Mesendoderm (in vitro differentiated cells): ENCODE results near the gene ANXA10.

Experiments
- DNase-seq: peaks from one replicate; pipeline ENCODE4 v3.0.0; 2013
- H2AK5ac ChIP-seq: 2 replicates; pipeline ENCODE4 v1.6.1; 2013; ENCODE audit warnings: low read length, inconsistent platforms
- H2BK120ac ChIP-seq: 2 replicates; pipeline ENCODE4 v1.6.1; 2013; ENCODE audit warnings: low read depth, mild to moderate bottlenecking, low read length, moderate library complexity, mixed read lengths
- H2BK15ac ChIP-seq: replicated peaks from 2 replicates; pipeline ENCODE4 v1.6.1; 2013; ENCODE audit warnings: low read depth, mild to moderate bottlenecking, moderate library complexity
- H2BK5ac ChIP-seq: 2 replicates; pipeline ENCODE4 v1.6.1; 2013; ENCODE audit warnings: low read length, inconsistent platforms
- H3K18ac ChIP-seq: 2 replicates; pipeline ENCODE4 v1.6.1; 2013; ENCODE audit warnings: mild to moderate bottlenecking, low read length, mixed read lengths
- H3K23ac ChIP-seq: one replicate; pipeline ENCODE4 v1.6.1; 2013; ENCODE audit warnings: low read length
- H3K27ac ChIP-seq: 2 replicates; pipeline ENCODE4 v1.5.1; 2013; ENCODE audit warnings: low read depth, mild to moderate bottlenecking, inconsistent platforms, low read length, moderate library complexity
- H3K27me3 ChIP-seq: 2 replicates; pipeline ENCODE4 v1.6.1; 2013; ENCODE audit warnings: low read length, control low read depth, mild to moderate bottlenecking, inconsistent platforms; ENCODE audit not compliant: insufficient read depth, poor library complexity
- H3K36me3 ChIP-seq: 2 replicates; pipeline ENCODE4 v1.6.1; 2013; ENCODE audit warnings: low read length, inconsistent platforms; ENCODE audit not compliant: control insufficient read depth, insufficient read depth
- H3K4ac ChIP-seq: one replicate; pipeline ENCODE4 v1.6.1; 2013; ENCODE audit warnings: low read depth, mild to moderate bottlenecking, low read length, moderate library complexity
- H3K4me1 ChIP-seq: 2 replicates; pipeline ENCODE4 v1.6.1; 2013; ENCODE audit warnings: low read depth, low read length, inconsistent platforms; ENCODE audit not compliant: control insufficient read depth
- H3K4me2 ChIP-seq: 2 replicates; pipeline ENCODE4 v1.6.1; 2013; ENCODE audit warnings: low read length
- H3K4me3 ChIP-seq: 2 replicates; pipeline ENCODE4 v1.5.1; 2013; ENCODE audit warnings: mild to moderate bottlenecking, low read length
- H3K56ac ChIP-seq: one replicate; pipeline ENCODE4 v1.6.1; 2013; ENCODE audit warnings: low read length
- H3K79me1 ChIP-seq: 2 replicates; pipeline ENCODE4 v1.6.1; 2013; ENCODE audit warnings: low read length, inconsistent platforms
- H3K79me2 ChIP-seq: 2 replicates; pipeline ENCODE4 v1.6.1; 2013; ENCODE audit warnings: mild to moderate bottlenecking, low read length; ENCODE audit not compliant: control insufficient read depth, insufficient read depth
- H3K9ac ChIP-seq: 2 replicates; pipeline ENCODE4 v1.6.1; 2013; ENCODE audit warnings: low read length, inconsistent platforms
- H4K5ac ChIP-seq: one replicate; pipeline ENCODE4 v1.6.1; 2013; ENCODE audit warnings: low read length
- H4K8ac ChIP-seq: one replicate; pipeline ENCODE4 v1.6.1; 2013; ENCODE audit warnings: low read depth, mild to moderate bottlenecking, control low read depth, low read length, moderate library complexity
- WGBS: extraction: QIAGEN DNeasy Blood & Tissue Kit; methylation state at CpG from one replicate; pipeline ENCODE4 v1.1.7; 2013; ENCODE audit warnings: low lambda C conversion rate, missing lambda C conversion rate; ENCODE audit not compliant: insufficient coverage; ENCODE audit errors: extremely low coverage; 5-methylcytosine and 5-hydroxymethylcytosine counted together

ANXA10 gene

DNA sequence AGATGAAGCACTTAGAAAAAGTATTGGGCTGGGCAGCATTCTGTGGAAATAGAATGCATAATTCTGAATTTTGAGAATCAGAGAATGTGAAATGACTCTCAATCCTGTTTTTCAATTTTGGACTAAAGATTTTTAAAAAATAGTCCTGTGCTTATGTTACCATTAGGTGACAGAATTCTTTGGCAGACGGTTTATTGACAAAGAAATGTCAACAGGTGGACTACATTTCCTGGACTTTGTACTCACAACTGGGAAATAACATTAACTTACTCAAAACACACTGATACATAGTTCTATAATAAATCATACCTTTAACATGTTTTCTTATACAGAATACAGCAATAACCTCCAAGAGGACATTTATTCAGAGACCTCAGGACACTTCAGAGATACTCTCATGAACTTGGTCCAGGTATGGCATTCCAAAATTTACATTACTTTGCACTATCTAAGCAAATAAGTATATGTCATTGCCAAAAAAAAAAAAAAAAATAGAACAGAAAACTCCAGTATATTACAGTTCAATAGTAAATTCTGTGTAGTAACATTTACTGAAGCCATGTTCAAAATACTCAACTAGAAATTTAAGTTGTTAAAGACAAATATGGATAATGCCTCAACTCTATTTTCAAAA, 72.7 kb downstream of the ANXA10 start:
- WGBS: no CpG with 5 or more reads among the region's 1 CpG
- Histone ChIP-seq H2BK15ac (no peak overlapping the region), H2BK5ac (no peak overlapping the region), H3K9ac (no peak overlapping the region), H4K8ac (no peak overlapping the region), H2AK5ac (no peak overlapping the region), H3K56ac (no peak overlapping the region), H3K36me3 (no peaks in the 10 kb centered on the region), H4K5ac (no peak overlapping the region), H3K27ac (no peak overlapping the region), H3K79me2 (no peaks in the 10 kb centered on the region), H3K23ac (no peak overlapping the region), H3K4me1 (no peaks in the 10 kb centered on the region), H3K4ac (no peak overlapping the region), H3K27me3 (no peaks in the 10 kb centered on the region), H2BK120ac (no peak overlapping the region), H3K18ac (no peak overlapping the region), H3K4me2 (no peak overlapping the region), H3K4me3 (no peak overlapping the region), H3K79me1 (no peaks in the 10 kb centered on the region)
- no peak for DNase-seq

DNA sequence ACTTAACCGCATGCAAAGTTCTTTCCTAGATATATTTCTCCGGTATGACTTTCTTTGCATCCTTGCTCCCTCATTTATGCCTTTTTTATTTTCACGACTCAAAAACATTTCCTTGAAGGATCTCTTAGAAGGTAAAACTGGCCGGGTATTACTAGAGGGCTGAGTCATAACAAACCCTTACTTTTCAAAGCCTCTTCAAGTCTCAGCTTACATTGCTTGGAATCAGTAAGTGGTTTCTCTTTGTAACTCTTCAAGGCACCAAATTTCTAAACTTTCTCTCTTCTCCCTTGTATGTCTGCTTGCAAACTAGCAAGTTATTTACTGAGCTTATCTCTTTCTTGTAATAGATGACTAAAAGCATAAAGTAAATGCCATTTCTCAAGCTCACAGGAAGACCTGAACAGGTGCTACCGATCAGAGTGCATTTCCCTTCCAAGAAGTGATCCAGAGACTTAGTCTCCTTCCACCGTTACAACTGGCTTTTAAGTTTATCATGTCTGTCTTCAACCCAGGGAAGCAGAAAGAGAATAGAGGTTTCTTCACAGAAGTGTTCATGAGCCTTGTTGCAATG, 75.5 kb downstream of the ANXA10 start:
- no peak for DNase-seq
- Histone ChIP-seq H2BK120ac (no peak overlapping the region), H3K4me3 (no peak overlapping the region), H3K18ac (no peak overlapping the region), H3K23ac (no peak overlapping the region), H4K8ac (no peak overlapping the region), H3K27ac (no peak overlapping the region), H3K36me3 (no peaks in the 10 kb centered on the region), H2AK5ac (no peak overlapping the region), H3K27me3 (no peaks in the 10 kb centered on the region), H3K4me1 (no peaks in the 10 kb centered on the region), H3K79me2 (no peaks in the 10 kb centered on the region), H3K79me1 (no peaks in the 10 kb centered on the region), H2BK15ac (no peak overlapping the region), H2BK5ac (no peak overlapping the region), H3K4me2 (no peak overlapping the region), H3K56ac (no peak overlapping the region), H3K4ac (no peak overlapping the region), H3K9ac (no peak overlapping the region), H4K5ac (no peak overlapping the region)
- no CpG with 5 or more reads among the region's 6 CpGs for WGBS

DNA sequence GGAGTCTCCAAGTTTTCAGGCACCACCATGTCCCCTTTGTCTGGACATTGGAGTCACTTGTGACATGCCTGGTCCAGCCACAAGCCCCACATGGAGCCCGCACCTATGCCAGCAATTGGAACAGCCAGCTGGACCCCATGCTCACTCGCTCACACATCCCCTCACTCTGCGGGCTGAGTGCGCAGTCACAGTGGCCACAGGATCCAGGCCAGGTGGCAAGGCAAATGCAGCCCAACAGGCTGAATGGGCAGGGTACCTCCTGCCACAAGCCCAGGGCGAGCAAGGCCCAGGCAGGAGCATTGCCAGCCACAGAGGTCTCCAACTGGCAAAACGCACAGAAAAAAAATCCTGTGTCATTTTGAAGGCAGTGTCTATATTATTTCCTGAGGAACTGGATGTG, 82.0 kb downstream of the ANXA10 start:
- Histone ChIP-seq H3K27me3 (no peaks in the 10 kb centered on the region), H3K4me1 (no peaks in the 10 kb centered on the region), H3K4me2 (no peak overlapping the region), H4K5ac (no peak overlapping the region), H3K18ac (no peak overlapping the region), H3K27ac (no peak overlapping the region), H2AK5ac (no peak overlapping the region), H3K4ac (no peak overlapping the region), H4K8ac (no peak overlapping the region), H3K23ac (no peak overlapping the region), H3K56ac (no peak overlapping the region), H3K79me2 (no peaks in the 10 kb centered on the region), H3K79me1 (no peaks in the 10 kb centered on the region), H2BK5ac (no peak overlapping the region), H3K36me3 (no peaks in the 10 kb centered on the region), H2BK15ac (no peak overlapping the region), H3K9ac (no peak overlapping the region), H3K4me3 (no peak overlapping the region), H2BK120ac (no peak overlapping the region)
- WGBS: no CpG with 5 or more reads among the region's 6 CpGs
- DNase-seq: no peak

DNA sequence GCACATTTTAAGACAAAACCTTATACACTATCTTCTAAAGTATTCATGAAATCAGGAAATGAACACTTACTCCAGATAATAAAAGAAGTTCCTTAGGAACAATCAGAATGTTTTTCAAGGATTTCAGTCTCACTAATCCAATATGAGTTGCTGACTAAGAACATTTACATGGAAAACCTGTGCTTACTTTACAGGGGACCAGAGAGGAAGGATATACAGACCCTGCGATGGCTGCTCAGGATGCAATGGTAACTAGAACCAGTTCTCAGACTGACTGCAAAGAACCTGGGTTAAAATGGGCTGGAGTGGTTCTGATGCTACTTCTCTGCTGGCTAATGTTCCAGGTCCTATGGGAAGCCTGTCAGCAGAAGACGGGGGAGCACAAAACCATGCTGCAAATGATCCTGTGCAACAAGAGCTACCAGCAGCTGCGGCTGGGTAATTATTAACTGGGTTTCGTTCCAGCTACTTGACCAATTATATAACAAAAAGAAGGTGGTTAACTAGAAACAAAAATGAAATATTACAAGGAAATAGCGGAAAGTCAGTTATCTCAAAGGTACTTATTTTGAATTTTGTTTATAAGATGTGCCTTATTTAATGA, 85.3 kb downstream of the ANXA10 start:
- Histone ChIP-seq H2BK15ac (no peak overlapping the region), H2BK120ac (no peak overlapping the region), H3K4me1 (no peaks in the 10 kb centered on the region), H3K79me2 (no peaks in the 10 kb centered on the region), H3K18ac (no peak overlapping the region), H3K27me3 (no peaks in the 10 kb centered on the region), H3K56ac (no peak overlapping the region), H4K8ac (no peak overlapping the region), H2BK5ac (no peak overlapping the region), H4K5ac (no peak overlapping the region), H3K23ac (no peak overlapping the region), H3K79me1 (no peaks in the 10 kb centered on the region), H3K4me3 (no peak overlapping the region), H3K4ac (no peak overlapping the region), H3K27ac (no peak overlapping the region), H2AK5ac (no peak overlapping the region), H3K4me2 (no peak overlapping the region), H3K9ac (no peak overlapping the region), H3K36me3 (no peaks in the 10 kb centered on the region)
- DNase-seq: no peak
- no CpG with 5 or more reads among the region's 5 CpGs for WGBS

DNA sequence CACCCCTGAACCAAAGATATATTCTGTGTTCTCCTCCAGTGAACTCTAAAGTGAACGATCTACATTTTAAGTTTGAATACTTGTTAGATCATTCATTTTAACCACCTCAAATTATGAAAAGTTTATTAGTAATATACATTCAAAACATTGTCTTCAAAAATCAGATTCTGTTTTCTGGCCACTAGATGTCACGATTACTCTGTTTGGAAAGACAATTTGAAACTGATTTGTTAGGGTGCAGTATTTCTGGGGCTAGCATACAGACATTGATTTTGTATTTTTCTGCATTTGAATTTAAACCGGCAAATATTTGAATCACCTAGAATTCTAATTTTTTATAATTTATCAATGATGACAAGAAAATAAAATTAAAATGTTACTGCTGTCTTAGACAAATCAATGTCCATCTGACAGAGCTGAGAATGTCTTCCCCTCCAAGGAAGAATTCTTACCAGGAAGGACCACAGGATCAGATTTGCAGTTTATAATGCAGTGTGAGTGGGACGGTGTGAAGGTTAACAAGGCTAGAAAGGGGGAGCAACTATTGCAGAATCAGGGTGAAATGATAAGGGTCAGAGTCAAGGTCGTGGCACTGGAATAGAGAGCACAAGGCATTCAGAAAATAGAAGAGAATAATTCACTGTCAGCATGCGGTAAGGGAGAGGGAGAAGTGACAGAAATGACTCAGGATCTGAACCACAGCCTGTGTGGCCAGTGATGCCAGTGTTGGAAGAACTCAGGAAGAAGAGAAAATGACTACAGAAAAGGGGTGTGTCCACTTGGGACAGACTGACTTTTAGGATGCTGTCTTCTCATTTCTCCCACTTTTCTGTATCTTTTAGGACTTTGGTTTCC, 91.6 kb downstream of the ANXA10 start:
- H3K18ac ChIP-seq: no peak overlapping the region
- H3K4me2 ChIP-seq: no peak overlapping the region
- no peak overlapping the region for H3K9ac ChIP-seq
- H3K79me2 ChIP-seq: no peaks in the 10 kb centered on the region
- H4K5ac ChIP-seq: no peak overlapping the region
- H3K56ac ChIP-seq: no peak overlapping the region
- H3K79me1 ChIP-seq: no peaks in the 10 kb centered on the region
- H3K4me1 ChIP-seq: no peaks in the 10 kb centered on the region
- DNase-seq: peak; percentile 25
- no peak overlapping the region for H4K8ac ChIP-seq
- no CpG with 5 or more reads among the region's 6 CpGs for WGBS
- H3K27ac ChIP-seq: no peak overlapping the region
- no peak overlapping the region for H2BK5ac ChIP-seq
- H3K23ac ChIP-seq: no peak overlapping the region
- H3K27me3 ChIP-seq: no peaks in the 10 kb centered on the region
- no peak overlapping the region for H2AK5ac ChIP-seq
- H2BK15ac ChIP-seq: no peak overlapping the region
- H2BK120ac ChIP-seq: no peak overlapping the region
- H3K36me3 ChIP-seq: no peaks in the 10 kb centered on the region
- no peak overlapping the region for H3K4ac ChIP-seq
- H3K4me3 ChIP-seq: no peak overlapping the region
